CD4-positive, alpha-beta T cell treated with Interleukin-2 at 100 ng/mL for 4 hours (primary cell): ENCODE results near the gene KRTAP5-11.
"Not testable (repeated sequence)": the region's sequence is repeated elsewhere in the genome, so short reads cannot be mapped to it uniquely, and the experiment has no call there.

Experiments
- DNase-seq: peaks from one replicate; pipeline ENCODE4 v3.0.0-alpha.2; 2020; ENCODE audit warnings: low spot score

Gene KRTAP5-11, protein sequence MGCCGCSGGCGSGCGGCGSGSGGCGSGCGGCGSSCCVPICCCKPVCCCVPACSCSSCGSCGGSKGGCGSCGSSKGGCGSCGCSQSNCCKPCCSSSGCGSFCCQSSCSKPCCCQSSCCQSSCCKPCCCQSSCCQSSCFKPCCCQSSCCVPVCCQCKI

GRCh38 chr11:71582309-71582895, at the start of gene KRTAP5-11:
Gene KRTAP5-11 (minus strand): TSS chr11:71582875. CDS start chr11:71582837, 38 bp downstream.
- DNase-seq: no peak

DNA sequence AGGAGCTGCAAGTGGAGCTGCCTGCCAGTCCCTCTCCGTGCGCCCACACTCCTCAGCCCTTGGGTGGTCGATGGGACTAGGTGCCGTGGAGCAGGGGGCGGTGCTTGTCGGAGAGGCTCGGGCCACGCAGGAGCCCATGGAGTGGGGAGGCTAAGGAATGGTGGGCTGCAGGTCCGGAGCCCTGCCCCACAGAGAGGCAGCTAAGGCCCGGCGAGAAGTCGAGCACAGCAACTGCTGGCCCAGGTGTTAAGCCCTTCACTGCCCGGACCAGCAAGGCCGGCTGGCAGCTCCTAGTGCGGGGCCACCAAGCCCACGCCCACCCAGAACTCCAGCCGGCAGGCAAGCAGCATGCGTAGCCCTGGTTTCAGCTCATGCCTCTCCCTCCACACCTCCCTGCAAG, 48.9 kb upstream of the KRTAP5-11 start:
- DNase-seq: not testable (repeated sequence)

DNA sequence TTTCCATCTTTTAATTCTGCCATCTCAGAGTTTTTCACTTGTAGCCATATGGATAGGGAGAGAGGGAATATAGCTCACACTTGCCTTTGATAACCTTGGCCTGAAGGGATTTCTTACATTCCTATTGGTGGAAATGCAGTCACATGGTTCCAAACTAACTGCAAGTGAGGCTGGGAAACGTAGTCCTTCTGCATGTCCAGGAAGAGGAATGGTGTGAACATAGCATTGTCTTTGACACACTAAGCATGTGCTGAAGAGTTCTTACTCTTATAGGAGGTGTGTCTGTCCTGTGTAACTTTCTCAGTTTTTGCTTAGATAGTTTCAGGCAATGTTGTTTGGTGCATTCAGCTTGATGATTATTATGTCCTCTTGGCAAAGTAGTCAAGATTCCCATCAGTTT, 47.4 kb upstream of the KRTAP5-11 start:
- not testable (repeated sequence) for DNase-seq

GRCh38 chr11:71628943-71629342, 46.3 kb upstream of the KRTAP5-11 start:
- not testable (repeated sequence) for DNase-seq

DNA sequence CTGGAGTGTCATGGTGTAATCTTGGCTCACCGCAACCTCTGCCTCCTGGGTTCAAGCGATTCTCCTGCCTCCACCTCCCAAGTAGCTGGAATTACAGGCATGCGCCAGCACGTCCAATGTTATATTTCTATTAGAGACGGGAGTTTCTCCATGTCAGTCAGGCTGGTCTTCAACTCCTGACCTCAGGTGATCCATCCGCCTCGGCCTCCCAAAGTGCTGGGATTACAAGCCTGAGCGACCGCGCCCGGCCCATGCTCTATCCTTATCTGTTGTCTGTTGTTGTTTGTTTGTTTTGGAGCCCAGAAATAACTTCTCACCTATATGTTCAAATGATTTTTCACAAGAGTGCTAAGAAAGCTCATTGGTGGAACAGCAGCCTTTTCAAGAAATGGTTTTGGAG, 40.6 kb upstream of the KRTAP5-11 start:
- DNase-seq: not testable (repeated sequence)

DNA sequence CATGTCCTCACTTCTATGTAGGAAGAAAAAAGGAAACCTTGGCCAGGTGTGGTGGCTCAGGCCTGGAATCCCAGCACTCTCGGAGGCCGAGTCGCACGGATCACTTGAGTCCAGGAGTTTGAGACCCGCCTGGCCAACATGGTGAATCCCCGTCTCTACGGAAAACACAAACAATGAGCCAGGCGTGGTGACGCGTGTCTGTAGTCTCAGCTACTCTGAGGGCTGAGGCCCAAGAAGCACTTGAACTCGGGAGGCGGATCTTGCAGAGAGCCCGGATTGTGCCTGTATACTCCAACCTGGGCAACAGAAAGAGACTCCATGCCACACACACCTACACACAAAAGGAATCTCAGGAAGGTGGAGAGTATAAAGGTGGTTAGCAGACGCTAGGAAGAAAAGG, 39.9 kb upstream of the KRTAP5-11 start:
- DNase-seq: not testable (repeated sequence)

DNA sequence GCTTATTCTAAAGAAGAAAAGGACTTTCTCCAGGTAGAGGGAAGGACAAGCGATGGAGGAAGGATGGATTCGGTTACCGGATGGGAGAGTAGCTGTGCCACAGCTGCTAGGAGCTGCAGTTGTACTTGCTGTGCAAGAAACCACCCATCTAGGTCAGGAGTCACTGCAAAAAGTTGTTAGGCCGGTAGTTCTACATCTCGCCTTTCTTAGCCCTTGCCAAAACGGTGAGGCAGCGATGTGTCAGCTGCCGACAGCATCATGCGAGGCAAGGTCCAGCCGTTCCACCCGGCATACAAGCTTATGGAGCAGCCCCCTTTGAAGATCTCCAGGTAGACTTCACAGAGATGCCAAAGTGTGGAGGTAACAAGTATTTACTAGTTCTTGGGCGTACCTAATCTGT, 32.3 kb upstream of the KRTAP5-11 start:
- not testable (repeated sequence) for DNase-seq

DNA sequence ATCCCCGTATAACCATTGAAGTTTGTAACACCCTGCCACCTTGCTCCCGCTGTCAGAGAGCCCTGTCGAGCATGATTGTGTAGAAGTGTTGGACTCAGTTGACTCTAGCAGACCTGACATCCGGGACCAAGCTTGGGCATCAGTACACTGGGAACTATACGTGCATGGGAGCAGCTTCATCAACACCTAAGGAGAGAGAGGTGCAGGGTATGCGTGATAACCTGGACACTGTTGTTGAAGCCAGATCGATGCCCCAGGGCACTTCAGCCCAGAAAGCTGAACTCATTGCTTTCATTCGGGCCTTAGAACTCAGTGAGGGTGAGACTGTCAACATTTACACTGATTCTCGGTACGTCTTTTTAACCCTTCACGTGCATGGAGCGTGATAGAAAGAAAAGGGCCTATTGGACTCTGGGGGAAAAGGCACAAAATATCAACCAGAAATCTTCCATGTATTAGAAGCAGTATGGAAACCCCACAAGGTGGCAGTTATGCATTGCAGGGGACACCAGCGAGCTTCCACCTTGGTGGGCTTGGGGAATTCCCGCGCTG, 31.8 kb upstream of the KRTAP5-11 start:
- not testable (repeated sequence) for DNase-seq

- not testable (repeated sequence) for DNase-seq
Measured at GRCh38 chr11:71613931-71614330, 31.3 kb upstream of the KRTAP5-11 start.

GRCh38 chr11:71611218-71611910, 28.7 kb upstream of the KRTAP5-11 start:
- not testable (repeated sequence) for DNase-seq

DNA sequence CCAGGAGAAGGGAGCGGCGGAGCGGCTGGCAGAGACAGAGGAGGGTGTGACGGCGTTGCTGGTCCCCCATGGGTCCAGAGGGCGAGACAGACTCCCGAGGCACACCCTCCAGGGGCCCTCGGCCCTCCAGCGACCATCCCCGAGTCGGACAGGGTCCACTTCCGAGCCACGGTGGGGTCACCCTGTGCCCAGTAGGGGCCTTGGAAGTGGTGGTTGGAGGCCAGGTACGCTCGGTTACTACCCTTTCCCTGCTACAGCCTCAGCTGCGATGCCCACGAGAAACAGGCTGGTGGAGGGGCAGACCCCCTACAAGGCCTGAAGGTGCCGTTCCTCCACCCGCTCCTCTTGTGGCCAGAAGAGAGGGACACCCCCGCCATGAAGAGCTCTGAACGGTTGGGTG, 25.6 kb upstream of the KRTAP5-11 start:
- DNase-seq: not testable (repeated sequence)

GRCh38 chr11:71607520-71608216, 25.0 kb upstream of the KRTAP5-11 start:
- DNase-seq: not testable (repeated sequence)

DNA sequence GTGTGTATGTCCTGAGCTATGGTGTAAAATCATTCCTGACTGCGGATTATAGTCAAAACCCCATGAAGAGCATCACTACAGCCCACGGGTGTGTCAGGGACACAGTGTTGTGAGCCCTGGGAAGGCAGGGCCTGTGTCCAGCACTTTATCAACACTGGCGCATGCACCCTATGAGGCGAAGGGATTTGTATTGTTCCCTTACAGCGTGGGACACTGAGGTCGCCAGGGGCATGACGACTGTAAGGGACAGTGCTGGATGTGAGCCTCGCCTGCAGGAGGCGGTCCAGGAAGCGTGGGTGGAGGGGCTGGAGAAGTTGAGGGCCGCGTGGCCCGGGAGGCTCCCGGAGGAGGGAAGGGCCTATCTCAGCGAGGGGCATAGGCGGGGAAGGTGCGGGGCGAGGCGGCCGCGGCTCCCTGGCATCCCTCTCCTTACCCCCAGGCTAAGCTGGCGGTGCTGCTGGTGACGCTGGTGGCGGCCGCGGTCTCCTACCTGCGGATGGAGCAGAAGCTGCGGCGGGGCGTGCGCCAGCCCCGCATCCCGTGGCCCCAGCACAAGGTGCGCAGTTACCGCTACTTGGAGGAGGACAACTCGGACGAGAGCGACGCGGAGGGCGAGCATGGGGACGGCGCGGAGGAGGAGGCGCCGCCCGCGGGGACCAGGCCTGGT, 24.3 kb upstream of the KRTAP5-11 start:
- not testable (repeated sequence) for DNase-seq

DNA sequence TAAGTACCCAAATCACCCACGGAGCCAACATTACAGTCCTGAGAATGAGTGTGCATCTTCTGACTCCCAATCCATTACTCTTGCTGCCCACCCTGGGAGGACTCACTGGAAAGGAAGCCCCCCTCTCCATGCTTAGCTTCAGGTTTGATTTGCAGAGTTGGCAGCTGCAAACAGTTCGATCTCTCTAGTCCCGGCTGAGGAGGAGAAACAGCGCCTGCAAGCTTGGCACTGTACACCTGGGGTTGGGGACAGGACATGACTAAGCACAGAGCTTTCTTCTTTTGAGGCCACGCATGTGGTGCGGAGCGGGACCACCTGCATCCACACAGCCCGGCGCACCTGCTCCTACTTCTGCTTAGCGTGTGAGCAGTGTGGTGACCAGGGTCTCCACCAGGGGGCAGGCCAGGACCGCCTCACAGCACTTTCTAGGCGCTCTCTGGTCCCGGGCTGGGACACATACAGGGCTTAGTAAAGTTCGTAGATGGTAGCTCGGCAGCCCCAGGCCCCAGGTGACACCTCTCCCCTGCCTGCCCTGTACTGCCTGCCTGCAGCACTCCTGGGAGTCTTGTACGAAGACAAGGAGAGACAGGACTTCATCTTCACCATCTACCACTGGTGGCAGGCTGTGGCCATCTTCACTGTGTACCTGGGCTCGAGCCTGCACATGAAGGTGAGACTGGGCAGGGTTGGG, 22.3 kb upstream of the KRTAP5-11 start:
- DNase-seq: peak; percentile 0

DNA sequence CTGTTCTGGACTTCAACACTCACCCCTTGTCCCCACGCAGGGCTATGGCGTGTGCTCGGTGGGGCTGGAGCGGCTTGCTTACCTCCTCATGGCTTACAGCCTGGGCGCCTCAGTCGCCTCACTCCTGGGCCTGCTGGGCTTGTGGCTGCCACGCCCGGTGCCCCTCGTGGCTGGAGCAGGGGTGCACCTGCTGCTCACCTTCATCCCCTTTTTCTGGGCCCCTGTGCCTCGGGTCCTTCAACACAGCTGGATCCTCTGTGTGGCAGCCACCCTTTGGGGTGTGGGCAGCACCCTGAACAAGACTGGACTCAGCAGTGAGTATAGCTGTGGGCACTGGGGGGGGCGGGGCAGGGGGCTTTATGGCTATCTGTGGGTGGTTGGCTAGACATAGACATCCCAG, 20.5 kb upstream of the KRTAP5-11 start:
- not testable (repeated sequence) for DNase-seq

DNA sequence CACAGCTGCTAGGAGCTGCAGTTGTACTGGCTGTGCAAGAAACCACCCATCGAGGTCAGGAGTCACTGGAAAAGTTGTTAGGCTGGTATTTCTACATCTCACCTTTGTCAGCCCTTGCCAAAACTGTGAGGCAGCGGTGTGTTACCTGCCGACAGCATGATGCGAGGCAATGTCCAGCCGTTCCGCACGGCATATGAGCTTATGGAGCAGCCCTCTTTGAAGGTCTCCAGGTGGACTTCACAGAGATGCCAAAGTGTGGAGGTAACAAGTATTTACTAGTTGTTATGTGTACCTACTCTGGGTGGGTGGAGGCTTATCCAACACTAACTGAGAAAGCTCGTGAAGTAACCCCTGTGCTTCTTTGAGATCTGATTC, 6.9 kb upstream of the KRTAP5-11 start:
- DNase-seq: not testable (repeated sequence)

DNA sequence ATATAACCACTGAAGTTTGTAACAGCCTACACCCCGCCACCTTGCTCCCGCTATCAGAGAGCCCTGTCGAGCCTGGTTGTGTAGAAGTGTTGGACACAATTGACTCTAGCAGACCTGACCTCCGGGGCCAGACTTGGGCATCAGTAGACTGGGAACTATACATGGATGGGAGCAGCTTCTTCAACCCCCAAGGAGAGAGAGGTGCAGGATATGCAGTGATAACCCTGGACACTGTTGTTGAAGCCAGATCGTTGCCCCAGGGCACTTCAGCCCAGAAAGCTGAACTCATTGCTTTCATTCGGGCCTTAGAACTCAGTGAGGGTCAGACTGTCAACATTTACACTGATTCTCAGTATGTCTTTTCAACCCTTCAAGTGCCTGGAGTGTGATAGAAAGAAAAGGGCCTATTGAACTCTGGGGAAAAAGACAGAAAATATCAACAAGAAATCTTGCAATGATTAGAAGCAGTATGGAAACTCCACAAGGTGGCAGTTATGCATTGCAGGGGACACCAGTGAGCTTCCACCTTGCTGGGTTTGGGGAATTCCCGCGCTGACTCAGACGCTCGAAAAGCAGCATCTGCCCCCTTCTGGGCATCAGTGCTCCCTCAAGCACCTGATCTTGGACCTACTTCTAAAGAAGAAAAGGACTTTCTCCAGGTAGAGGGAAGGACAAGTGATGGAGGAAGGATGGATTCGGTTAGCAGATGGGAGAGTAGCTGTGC, 6.3 kb upstream of the KRTAP5-11 start:
- DNase-seq: peak; percentile 11

DNA sequence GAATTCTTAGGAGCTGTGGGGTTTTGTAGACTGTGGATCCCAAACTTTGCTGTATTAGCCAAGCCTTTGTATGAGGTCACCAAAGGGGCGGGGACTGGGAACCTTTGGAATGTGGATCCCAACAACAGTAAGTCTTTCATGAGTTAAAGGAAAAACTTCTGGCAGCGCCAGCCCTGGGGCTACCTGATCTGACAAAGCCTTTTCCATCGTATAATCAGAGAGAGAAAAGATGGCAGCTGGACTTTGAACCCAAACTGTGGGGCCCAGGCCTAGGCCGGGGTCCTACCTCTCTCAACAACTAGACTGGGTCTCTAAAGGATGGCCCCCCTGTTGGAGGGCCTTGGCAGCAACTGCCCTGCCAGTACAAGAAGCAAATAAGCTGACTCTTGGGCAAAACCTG, 5.6 kb upstream of the KRTAP5-11 start:
- not testable (repeated sequence) for DNase-seq

GRCh38 chr11:71585673-71586072, 3.0 kb upstream of the KRTAP5-11 start:
- not testable (repeated sequence) for DNase-seq

GRCh38 chr11:71582969-71583368, 294 bp upstream of the KRTAP5-11 start:
- not testable (repeated sequence) for DNase-seq

- DNase-seq: no peak
Measured at GRCh38 chr11:71581826-71582225, 849 bp downstream of the KRTAP5-11 start.
